ENCODE measurements around the gene ARHGAP6. TPM values are rescaled to one million over a fixed set of nuclear protein-coding genes. Genes with fewer than 3 reads are reported as not detected.

ARHGAP6 gene
- total RNA-seq, 4 donors from 2014 or later = 0.64 to 9.5 (median 2.3) TPM

- H3K9me3 ChIP-seq = no peaks in the 10 kb centered on the region
- TF ChIP-seq CTCF (IDR thresholded peaks at IDR 0.05) (no peak), POLR2A (IDR thresholded peaks at IDR 0.05) (no peak)
- no peaks in the 10 kb centered on the region for H3K4me1 ChIP-seq
- no peaks in the 10 kb centered on the region for H3K36me3 ChIP-seq
- no peak overlapping the region for H3K4me3 ChIP-seq
- no peaks in the 10 kb centered on the region for H3K27me3 ChIP-seq
- no peak overlapping the region for H3K27ac ChIP-seq
- no peak for DNase-seq
- WGBS, 2 donors = 75 to 89% methylated on average over 3 of the region's 3 CpGs
- intact Hi-C loops (cut with DNase I) = no loop called here
These were observed 255.8 kb downstream of the ARHGAP6 start for GRCh38 chrX:11409957-11410356.

GRCh38 chrX:11408783-11409182 lies 256.9 kb downstream of the ARHGAP6 start:
- Histone ChIP-seq H3K27me3 (no peaks in the 10 kb centered on the region), H3K4me3 (no peak overlapping the region), H3K9me3 (no peaks in the 10 kb centered on the region), H3K36me3 (no peaks in the 10 kb centered on the region), H3K27ac (no peak overlapping the region), H3K4me1 (no peaks in the 10 kb centered on the region)
- WGBS, 2 donors = 79 to 100% methylated on average over 3 of the region's 3 CpGs
- no peak for TF ChIP-seq POLR2A (IDR thresholded peaks at IDR 0.05)
- TF ChIP-seq CTCF (IDR thresholded peaks at IDR 0.05) = no peak
- DNase-seq = no peak
- intact Hi-C loops (cut with DNase I) = no loop called here

- Histone ChIP-seq H3K9me3 (no peaks in the 10 kb centered on the region), H3K27me3 (no peaks in the 10 kb centered on the region), H3K36me3 (no peaks in the 10 kb centered on the region), H3K4me1 (no peaks in the 10 kb centered on the region), H3K4me3 (no peak overlapping the region), H3K27ac (no peak overlapping the region)
- no peak for DNase-seq
- intact Hi-C loops (cut with DNase I) = no loop called here
- WGBS, 2 donors = 55 to 60% methylated on average over 5 of the region's 5 CpGs
- no peak for TF ChIP-seq CTCF (IDR thresholded peaks at IDR 0.05)
- no peak for TF ChIP-seq POLR2A (IDR thresholded peaks at IDR 0.05)
These were observed 257.7 kb downstream of the ARHGAP6 start for GRCh38 chrX:11408109-11408405.

- 25 to 61% methylated on average over 2 of the region's 2 CpGs for WGBS, 2 donors
- TF ChIP-seq POLR2A (IDR thresholded peaks at IDR 0.05) (no peak), CTCF (IDR thresholded peaks at IDR 0.05) (no peak)
These were observed 258.2 kb downstream of the ARHGAP6 start for GRCh38 chrX:11407331-11408108.

GRCh38 chrX:11406109-11406765 lies 259.5 kb downstream of the ARHGAP6 start:
- Histone ChIP-seq H3K4me3 (no peak overlapping the region), H3K9me3 (no peaks in the 10 kb centered on the region), H3K27ac (no peak overlapping the region), H3K4me1 (peaks cover 0 to 3% (median 0%) of the 10 kb centered on the region in 3 donors), H3K27me3 (no peaks in the 10 kb centered on the region), H3K36me3 (no peaks in the 10 kb centered on the region)
- no peak for DNase-seq
- TF ChIP-seq POLR2A (IDR thresholded peaks at IDR 0.05) (no peak), CTCF (IDR thresholded peaks at IDR 0.05) (no peak)
- 77 to 88% methylated on average over 7 of the region's 9 CpGs for WGBS, 2 donors
- intact Hi-C loops (cut with DNase I) = no loop called here

More at GRCh38 chrX:11407331-11408108, 258.2 kb downstream of the ARHGAP6 start:
- H3K4me3 ChIP-seq = no peak overlapping the region
- H3K36me3 ChIP-seq = no peaks in the 10 kb centered on the region
- intact Hi-C loops (cut with DNase I) = no loop called here
- no peaks in the 10 kb centered on the region for H3K4me1 ChIP-seq
- H3K9me3 ChIP-seq = no peaks in the 10 kb centered on the region
- no peaks in the 10 kb centered on the region for H3K27me3 ChIP-seq
- H3K27ac ChIP-seq = no peak overlapping the region
- no peak for DNase-seq
